Right ventricle myocardium superior (tissue), 1 donor: ENCODE measurements around the gene LHX3. TPM values are rescaled to one million over a fixed set of nuclear protein-coding genes. Genes with fewer than 3 reads are reported as not detected.
"Not testable (repeated sequence)": the region's sequence is repeated elsewhere in the genome, so short reads cannot be mapped to it uniquely, and the experiment has no call there.

Experiments
- ATAC-seq: fragments of 200-7000 bp; cut with Tn5 transposase; one replicate; pipeline ENCODE4 v1.9.1; 2020; ENCODE audit warnings: mild to moderate bottlenecking; ENCODE audit not compliant: poor library complexity
- DNase-seq: peaks from one replicate; pipeline ENCODE4 v3.0.0-alpha.2; 2020
- intact Hi-C: fragments of 100-400 bp; cut with DNase I; formaldehyde crosslinking; loops from one replicate; pipeline ENCODE4 v1.11.2; 2022
- total RNA-seq: library from RNA; stranded (reverse); fragmentation: NEBNext Ultra II Directional; extraction: Animal tissue kit (Norgen Biotek cat#: 25700); gene quantifications from one replicate; pipeline ENCODE4 v1.2.1, GENCODE V29; 2021
- donor health status: DM: no; HTN: yes; CAD: no; lungs with severe emphysema.

Gene LHX3
- total RNA-seq, 1 donor from 2014 or later, result not detected

DNA sequence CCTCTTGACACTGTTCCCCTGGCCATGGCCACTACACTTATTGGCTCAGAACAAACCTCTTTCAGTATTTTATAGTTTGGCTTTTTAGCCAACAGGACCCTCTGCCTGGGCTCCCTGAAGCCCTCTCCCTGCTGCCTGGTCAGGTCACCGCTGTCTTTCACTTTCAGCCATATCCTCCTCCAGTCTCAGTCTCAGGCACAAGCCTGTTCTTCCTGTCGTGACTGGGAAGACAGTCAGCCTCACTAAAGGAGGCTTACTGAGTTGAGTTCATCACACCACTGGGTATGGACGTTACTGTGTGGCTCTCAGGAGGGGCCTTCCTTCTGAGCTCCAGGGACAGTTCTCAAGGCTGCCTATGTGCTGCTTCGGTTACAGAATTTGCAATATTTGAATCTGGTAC, 38.7 kb upstream of the LHX3 start:
- intact Hi-C loops, result no loop called here
- no peak for DNase-seq
- ATAC-seq, result no peak

DNA sequence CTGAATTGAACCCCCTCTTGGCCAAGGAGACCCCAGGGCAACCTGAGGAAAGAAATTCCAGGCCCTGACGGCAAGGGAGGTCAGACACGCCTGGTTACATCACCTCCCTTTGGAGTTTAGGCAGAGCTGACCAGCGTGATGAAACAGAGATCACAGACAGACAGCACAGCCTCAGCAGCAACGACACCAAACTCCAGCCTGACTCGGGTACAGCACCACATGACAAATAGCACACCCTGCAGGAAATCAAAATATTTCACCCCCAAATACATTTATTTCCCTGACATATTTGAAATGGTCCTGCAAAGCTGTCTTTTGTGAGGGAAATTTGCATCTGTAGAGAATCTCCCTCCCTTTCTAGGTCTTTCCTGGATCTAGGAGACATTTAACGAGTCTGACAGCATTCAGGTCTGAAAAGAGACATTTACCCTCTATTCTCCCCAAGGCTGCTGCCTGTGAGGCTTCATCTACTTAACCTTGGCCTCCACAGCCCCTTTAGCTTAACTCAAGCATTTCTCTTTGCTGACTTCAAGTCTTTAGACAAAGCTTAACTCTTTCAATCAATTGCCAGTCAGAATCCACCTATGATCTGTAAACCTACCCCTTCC, 38.1 kb upstream of the LHX3 start:
- ATAC-seq, result no peak

DNA sequence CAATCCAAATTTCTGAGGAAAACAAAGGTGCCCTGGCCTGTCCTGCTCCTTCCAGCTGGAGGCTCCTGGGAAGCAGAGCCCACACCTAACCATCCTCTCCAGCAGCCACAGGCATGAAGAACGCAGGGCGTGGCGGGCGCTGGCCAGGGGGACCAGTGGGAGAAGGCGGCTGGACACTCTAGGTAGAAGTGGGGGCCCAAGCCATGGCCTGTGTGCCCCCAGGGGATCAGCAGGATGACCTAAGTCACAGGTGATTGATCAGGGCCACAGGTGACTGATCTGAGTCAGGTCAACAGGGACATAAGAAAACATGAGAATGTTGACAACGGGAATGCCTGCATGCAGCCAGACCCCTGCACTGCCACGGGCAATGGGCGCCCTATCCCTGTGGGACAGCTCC, 37.3 kb upstream of the LHX3 start:
- intact Hi-C loops, result no loop called here
- DNase-seq (no peak), ATAC-seq (no peak)

More for the DNA sequence above, 38.1 kb upstream of the LHX3 start:
- DNase-seq, result no peak
- intact Hi-C loops, result no loop called here

DNA sequence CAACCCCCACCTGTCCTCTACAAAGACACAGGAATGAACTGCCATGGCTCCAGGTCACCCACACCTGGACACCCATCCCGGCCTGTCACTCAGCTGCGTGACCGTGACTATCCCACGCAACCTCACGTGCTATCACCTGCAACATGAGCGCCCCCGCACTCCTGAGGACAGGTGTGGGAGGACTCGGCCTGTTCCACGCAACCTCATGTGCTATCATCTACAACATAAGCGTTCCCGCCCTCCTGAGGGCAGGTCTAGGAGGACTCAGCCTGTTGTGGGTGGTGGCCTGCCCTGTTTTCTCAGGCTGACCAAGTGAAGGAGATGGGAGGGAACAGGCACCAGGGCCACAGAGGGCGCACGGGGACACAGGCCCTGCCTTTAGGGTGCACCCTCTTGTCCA, 36.6 kb upstream of the LHX3 start:
- DNase-seq (no peak), ATAC-seq (no peak)
- intact Hi-C loops, result no loop called here

DNA sequence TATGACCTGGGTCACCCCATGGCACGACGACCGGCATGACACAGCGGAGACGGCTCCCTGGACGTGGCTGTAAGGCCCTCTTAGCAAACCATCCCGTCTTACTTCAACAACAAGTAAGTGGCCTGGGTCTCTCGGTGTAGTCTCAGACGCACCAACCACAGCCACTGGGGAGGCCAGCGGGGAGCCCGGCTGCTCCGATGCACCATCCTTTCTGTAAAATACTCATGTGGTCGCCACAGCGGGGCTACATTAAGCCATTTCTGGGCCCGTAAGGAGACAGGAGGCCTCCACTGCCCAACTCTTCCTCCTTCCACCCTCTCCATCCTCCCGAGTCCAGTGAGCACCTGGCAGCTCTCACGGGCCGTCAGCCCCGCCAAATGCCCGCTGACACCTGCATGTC, 36.0 kb upstream of the LHX3 start:
- no peak for ATAC-seq
- no peak for DNase-seq
- intact Hi-C loops, result no loop called here

DNA sequence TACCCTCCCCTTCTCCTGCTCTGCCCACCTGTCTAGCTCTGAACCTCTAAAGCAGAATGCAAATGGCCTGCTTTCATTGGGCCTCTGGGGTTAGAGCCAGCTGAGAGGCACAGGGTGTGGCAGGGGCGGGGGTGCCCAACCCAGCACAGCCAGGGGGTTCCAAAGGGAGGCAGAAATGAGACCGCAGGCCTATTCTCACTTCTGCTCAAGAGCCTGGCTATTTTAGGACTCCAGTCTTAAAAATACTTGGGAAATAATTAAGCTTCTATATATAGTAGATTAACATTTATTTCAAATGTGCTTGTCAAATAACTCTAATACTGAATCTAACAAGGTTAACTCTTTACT, 35.0 kb upstream of the LHX3 start:
- ATAC-seq, result peak; percentile 75
- intact Hi-C loops, result no loop called here

DNA sequence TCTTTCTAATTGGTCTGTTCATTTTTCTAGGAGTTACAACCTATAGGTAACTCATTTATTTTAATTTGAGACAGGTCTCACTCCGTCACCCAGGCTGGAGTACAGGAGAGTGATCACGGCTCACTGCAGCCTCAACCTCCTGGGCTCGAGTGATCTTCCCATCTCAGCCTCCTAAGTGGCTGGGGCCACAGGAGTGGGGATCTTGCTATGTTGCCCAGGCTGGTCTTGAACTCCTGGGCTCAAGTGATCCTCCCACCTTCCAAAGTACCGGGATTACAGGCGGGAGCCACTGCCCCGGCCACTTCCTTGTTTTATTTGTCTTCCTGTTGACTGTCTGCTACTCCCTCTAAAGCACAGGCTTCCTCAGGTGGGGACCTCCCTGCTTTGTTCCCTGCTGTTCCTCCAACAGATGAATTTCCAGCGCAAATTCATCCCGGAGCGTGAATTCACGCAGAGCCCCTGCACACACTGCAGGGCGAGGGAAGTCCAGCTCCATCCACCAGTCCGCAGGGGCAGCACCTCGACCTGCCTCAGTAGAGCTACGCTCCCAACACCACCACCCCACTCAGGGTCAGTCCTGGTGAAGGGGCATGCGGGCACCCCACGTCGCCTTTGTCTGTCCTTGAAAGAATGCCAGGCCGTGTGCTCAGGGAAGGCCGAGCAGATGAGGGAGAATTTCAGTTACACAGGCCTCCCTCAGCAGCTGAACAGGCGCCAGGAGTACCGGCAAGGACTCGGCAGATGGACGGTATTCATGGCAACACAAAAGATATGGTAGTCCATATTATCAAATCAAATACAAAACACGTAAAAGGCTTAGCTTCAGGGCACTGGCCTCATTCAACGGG, 34.4 kb upstream of the LHX3 start:
- DNase-seq, result no peak
- ATAC-seq, result peak; percentile 19
- intact Hi-C loops, result no loop called here

More for the DNA sequence above, 35.0 kb upstream of the LHX3 start:
- DNase-seq, result no peak

- no peak for ATAC-seq
- no peak for DNase-seq
- intact Hi-C loops, result no loop called here
Measured at GRCh38 chr9:136238342-136238732, 33.4 kb upstream of the LHX3 start.

DNA sequence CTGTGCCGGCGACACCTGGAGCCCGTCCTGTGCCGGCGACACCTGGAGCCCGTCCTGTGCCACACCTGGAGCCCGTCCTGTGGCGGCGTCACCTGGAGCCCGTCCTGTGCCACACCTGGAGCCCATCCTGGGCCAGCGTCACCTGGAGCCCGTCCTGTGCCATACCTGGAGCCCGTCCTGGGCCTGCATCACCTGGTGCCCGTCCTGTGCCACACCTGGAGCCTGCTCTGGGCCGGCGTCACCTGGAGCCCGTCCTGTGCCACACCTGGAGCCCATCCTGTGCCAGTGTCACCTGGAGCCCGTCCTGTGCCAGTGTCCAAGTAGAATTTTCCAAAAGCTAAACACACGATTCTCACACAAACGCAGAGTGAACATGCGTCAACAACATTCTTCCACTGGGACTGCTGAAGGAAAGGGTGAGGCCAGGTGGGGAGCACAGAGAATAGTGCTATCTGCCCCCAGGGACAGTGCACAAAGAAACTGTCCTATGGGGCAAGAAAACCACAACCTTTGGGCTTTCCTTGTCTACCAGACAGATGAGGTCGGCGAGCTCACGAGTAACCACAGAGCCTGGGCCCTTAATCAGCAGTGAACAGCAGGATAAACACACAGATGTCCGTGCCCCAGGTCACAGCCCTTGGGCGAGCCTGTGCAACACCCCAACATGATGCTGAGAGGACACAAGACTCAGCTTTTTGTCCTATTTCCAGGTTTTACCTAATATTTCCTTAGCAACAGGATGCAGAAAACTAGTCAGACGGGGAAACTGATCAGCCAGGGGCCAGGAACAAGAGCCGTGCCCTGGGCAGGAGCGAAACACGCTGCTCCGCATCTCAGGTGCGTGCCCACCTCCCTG, 32.8 kb upstream of the LHX3 start:
- ATAC-seq, result no peak
- DNase-seq, result no peak
- intact Hi-C loops, result no loop called here

DNA sequence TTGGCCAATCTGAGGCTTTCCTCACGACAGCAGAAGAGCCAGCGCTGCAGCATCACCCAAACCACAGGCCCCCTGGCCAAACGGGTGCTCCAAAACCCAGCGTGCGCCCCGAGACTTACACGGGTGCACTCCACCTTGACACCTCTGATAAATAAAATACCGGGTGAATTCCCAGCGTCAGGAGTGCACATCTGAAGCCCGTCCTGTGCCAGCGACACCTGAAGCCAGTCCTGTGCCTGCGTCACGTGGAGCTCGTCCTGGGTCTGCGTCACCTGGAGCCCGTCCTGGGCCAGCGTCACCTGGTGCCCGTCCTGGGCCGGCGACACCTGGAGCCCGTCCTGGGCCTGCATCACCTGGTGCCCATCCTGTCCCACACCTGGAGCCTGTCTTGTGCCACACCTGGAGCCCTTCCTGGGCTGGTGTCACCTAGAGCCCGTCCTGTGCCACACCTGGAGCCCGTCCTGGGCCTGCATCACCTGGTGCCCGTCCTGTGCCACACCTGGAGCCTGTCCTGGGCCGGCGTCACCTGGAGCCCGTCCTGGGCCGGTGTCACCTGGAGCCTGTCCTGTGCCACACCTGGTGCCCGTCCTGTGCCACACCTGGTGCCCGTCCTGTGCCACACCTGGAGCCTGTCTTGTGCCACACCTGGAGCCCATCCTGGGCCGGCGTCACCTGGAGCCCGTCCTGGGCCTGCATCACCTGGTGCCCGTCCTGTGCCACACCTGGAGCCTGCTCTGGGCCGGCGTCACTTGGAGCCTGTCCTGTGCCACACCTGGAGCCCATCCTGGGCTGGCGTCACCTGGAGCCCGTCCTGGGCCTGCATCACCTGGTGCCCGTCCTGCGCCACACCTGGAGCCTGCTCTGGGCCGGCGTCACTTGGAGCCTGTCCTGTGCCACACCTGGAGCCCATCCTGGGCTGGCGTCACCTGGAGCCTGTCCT, 31.8 kb upstream of the LHX3 start:
- ATAC-seq, DNase-seq, intact Hi-C loops: not testable (repeated sequence)

DNA sequence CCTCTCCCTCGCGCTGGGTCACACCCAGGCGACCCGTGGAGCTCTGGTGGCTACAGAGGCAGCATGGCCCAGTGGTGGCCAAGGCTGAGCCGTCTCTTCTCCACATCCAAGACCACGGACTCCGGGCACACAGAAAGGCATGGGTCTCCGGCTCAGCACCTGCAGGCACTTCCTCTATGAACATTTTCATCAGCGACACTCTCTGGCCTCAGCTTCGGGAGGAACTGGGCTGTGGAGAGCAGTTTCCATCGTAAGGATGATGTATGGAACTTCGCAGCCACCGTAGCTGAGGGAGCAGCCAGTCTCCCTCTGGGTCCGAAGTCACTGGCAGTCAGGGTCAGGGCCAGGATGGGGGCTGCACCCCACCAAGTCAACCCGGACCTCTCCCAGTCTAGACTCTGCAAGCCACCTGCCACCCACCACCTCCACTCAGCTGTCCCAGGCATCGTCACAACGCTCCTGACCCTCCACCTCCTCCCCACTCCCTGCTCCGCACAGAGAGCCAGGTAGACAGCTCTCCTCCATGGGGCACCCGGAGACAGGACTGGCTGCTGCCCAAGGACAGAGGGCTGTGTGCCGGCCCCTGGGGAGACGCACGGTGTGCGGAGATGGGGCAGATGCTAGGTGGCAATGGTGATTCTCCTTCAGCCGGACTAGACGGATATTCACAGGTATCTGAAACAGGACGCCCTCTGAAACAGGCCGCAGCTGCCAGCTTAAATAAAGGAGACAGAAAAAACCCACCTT, 31.0 kb upstream of the LHX3 start:
- intact Hi-C loops, result no loop called here
- DNase-seq, result no peak
- no peak for ATAC-seq

DNA sequence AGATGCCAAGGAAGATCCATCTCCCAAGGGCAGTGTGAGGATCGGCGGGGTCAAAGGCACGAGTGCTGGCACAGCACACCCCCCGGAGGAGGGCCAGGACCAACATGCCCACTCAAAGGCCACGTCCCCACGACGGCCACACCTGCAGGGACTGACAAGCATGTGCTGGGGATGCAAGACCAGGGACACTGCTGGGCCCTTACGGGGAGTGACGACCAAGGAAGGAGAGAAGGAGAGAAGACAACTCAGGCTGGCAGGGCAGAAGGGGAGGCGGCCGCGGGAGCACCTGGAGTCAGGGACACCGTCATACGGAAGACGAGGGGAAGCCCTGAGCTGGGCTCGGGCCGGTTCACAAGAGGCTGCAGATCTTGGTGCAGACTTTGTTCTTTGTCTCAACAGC, 30.2 kb upstream of the LHX3 start:
- DNase-seq (no peak), ATAC-seq (no peak)
- intact Hi-C loops, result no loop called here

GRCh38 chr9:136234597-136234996, 29.7 kb upstream of the LHX3 start:
- intact Hi-C loops, result no loop called here
- ATAC-seq (no peak), DNase-seq (no peak)

DNA sequence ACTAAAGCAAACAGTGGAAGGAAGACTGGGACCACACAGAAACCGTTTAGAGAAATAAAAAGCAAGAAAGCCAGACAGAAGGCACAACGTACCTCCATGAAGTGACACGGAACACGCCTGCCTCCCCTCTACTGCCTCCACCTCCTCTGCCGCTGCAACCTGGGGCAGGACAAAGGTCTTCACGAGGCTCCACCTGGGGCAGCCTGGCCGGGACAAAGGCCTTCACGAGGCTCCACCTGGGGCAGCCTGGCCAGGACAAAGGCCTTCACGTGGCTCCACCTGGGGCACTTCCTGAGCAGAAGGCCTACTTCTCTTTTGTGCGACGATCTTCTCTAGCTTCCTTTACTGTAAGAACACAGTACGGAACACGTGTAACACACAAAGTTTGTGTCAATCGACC, 28.9 kb upstream of the LHX3 start:
- intact Hi-C loops, result no loop called here
- DNase-seq (no peak), ATAC-seq (no peak)

DNA sequence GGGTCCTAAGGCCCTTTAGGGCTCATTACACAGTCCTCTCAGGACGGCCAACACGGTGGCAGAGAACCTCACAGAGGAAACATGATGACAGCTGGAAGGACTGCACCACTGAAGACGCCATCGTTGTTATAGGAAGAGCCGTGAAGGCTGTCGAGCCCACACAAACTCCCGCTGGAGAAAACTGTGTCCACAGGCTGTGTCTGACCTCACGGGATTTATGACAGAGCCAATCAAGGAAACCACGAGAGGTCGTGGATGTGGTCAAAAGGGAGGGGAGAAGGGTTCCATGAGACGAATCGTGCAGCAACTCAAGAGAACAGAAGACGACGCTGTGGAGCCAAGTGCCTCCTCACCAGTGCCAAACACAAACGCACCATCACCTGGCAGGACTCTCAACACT, 28.5 kb upstream of the LHX3 start:
- intact Hi-C loops, result no loop called here
- no peak for DNase-seq
- no peak for ATAC-seq

- DNase-seq (no peak), ATAC-seq (no peak)
- intact Hi-C loops, result no loop called here
Measured at GRCh38 chr9:136232969-136233368, 28.0 kb upstream of the LHX3 start.

GRCh38 chr9:136231478-136232297, 26.8 kb upstream of the LHX3 start:
- DNase-seq (no peak), ATAC-seq (no peak)
- intact Hi-C loops, result no loop called here
